HG03066 (cell line): ENCODE data around the gene LUZP1.

Experiments used
- ATAC-seq: cut with Tn5 transposase; IDR thresholded peaks from one replicate; pipeline ENCODE4 v1.9.1; 2021; ENCODE audit warnings: low read depth; ENCODE audit not compliant: unreplicated experiment

Gene LUZP1

DNA sequence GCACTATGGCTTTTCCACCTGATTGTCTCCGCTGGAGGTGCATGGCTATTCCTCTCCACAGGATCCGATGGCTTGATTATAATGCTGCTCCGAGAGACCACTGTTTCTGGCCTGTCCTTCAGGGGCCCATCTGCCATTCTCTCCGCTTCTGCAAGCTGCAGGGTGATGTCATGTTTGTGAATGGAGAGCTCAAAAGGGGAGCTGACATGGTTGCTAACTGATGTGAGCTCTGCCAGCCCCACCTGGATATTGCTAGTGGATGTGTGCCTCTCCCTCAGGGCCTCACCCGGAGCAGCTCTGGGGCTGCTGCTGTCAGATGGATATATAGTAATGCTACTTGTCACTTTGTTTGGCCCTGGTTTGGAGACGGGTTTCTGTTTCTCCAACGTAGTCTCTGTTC lies 77.1 kb downstream of the LUZP1 start:
- ATAC-seq: no peak

DNA sequence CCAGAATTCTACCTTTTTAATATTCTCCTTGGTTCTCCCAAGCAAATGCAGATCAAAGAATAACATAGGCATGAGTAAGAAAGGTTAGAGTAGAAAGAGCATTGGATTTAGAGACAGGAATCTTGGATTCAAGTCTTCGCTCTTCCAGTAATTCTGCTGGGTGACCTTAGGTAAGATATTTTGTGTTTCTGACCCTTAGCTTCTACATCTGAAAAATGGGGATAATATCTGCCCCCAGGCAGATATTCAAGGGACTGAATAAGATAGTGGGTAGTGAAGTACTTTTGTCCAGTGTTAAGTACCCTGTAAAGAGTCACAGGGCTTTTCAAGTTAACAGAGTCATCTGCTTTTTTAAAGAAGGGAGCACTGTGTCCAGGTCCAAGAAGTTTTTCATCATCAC lies 78.6 kb downstream of the LUZP1 start:
- no peak for ATAC-seq

DNA sequence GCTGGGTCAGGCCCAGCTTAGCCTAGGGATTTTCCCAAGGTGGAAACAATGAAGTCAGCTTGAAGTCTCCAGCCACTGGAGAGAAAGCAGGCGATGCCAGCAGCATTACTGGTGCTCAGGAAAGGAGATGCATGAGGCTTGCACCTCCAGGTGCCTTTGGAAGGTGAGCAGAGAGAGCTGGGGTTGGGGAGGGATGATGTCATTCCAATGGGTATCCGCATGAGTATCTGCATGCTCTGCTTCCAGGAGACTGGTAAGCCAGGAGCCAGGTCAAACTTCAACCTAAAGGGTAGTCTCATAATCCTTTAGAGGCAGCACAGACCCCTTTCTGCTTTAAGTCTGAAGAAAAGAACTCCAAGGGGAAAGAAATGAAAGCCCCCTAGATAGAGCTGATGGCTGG lies 80.6 kb downstream of the LUZP1 start:
- ATAC-seq: no peak

DNA sequence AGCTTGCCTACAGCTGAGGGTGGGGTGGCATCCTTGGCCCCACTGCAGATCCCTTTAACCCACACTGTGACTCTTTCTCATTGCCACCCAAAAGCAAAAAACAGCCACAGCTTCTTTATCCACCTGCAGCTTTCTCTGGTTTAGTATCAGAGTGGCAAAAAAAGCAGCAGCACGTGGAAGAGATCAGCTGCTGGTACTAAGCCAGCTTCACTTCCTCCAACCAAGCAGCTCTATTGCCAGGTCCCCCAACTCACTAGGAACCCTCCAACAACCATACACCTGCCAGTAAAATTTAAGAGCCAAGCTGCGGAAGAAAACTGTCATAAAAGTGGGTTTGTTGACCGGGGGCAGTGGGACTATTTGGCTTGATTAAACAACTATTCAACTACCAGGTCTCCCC lies 83.0 kb downstream of the LUZP1 start:
- no peak for ATAC-seq

DNA sequence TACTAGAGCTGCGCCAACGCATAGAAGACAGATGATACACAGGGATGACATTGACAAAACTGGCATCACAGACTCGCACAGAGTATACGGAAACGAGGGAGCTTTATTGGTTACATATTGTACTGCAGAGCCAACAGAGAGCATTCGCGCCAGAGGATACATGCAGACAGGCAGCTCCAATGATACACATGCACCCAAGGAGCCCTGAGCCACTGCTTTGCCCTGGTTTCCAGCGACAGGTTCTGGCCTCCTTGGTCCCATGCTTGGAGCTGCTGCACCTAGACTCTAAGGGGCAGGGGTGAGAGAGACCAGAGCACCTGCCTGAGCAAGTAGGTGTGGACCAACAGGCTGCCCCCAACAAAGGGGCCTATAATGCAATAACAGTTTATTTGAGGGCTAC lies 83.8 kb downstream of the LUZP1 start:
- no peak for ATAC-seq

DNA sequence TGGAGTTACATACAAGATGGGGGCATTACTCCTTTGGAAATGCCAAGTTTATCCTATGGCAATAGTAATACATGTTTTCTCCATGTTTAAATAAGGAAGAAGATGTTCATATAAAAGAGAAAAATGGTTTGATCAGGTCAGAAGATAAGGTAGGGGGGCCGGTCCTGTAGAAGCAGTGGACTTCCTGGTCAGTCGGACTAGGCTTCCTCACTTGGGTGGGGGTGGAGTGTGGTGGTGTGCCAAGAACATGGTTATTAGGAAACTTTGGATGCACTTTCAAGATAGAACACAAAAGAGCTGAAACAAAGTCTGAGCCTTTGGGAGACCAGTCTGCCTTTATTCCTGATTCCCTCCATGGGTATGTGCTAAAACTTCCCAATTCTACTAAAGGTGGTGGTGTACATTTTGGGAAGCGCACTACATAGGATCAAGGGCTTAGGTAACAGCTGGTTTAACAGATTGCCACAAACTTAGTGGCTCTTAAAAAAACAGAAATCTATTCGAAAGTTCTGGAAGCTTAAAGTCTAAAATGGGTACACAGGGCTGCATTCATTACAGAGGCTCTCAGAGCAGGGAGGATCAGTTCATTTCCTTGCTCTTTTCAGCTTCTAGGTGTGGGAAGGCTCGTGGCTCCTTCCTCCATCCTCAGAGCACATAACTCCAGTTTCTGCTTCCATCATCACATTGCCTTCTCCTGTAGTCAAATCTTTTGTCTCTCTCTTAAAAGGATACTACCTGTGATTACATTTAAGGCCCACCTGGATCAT lies 84.8 kb downstream of the LUZP1 start:
- no peak for ATAC-seq

DNA sequence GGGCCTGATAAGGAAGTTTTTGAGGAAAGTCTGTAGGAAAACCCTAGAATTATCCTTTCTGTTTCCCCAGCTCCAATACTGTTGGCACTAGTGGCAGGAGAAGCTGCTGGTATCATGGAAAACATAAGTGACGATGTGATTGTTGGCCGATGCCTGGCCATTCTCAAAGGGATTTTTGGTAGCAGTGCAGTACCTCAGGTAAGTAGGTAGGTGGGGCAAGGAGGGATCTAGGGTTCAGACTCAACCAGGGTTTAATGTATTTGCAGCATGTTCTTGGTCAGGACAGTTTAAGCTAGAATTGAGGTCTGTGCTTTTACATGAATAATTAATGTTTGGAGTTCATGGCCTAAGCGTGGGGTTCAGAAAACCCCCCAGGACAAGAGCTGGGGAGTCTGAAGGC lies 87.3 kb downstream of the LUZP1 start:
- no peak for ATAC-seq

DNA sequence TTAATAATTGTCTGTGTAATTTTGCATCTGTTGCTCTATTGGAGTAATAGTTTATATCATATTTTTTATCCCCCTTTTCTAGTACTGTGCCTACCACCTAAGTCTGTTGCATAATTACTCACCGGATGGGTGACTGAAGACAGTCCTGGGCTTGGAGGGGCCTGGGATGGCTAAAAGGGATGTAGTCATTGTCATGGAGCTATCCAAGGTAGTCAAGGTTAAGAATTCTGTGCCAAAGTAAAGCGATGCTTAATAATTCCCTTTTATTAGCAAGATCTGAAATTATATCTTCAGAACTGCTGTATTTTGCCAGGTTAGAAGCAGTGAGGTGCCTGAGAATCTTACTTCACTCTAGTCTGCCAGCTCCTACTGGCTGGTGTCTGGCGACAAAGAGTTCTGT lies 87.8 kb downstream of the LUZP1 start:
- no peak for ATAC-seq

DNA sequence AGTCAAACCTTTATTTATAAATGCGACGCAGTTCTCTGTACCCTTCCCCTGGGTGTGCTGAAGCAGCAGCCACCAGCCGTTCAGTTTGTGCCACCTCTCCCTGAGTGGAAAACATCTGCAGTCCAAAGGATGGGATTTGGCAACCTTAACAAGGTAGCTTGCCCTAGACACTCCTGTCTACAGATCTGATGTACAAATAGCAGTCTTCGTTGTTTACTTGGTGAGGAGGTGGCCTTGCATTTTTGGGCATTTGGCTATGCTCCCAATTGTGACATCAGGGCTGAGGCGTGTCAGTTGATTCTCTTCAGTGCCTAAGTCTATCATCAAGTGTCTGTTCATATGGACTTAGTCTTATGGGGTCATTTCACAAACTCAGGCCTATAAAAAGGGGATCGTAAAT lies 89.6 kb downstream of the LUZP1 start:
- no peak for ATAC-seq

DNA sequence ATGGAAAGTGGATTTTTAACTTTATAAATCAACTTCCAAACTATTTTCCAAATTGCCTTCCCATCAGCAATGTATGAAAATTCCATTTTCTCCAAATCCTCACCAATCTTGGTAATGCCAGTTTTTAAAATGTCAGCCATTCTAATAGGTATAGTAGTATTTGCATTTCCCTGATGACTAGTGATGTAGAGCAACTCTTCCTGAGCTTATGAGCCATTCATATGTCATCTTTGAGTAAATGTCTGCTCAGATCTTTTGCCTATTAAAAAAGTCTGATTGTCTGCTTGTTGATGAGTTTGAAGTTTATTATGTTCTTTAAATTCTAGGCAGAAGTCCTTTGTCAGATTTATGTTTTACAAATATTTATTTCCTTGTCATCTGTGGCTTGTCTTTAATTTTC lies 94.6 kb downstream of the LUZP1 start:
- ATAC-seq: no peak

DNA sequence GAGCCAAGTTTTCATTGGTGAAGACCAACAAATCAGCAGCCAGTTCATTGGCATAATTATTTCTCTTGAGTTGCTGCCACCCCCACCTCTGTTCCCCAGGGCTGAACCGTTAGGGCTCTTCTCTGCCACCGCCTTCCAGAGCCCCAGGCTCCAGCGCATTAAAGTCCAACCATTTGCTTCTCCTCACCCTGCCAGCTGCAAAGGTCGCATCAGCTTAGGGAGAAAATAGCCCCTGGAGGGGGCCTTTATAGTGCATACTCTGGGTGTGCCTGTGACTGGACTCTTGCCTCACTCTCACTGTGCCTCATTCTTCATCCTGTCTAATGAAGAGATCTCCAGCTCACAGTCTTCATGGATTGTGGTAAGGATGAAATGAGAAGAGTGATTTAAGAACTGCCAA lies 99.0 kb downstream of the LUZP1 start:
- no peak for ATAC-seq

DNA sequence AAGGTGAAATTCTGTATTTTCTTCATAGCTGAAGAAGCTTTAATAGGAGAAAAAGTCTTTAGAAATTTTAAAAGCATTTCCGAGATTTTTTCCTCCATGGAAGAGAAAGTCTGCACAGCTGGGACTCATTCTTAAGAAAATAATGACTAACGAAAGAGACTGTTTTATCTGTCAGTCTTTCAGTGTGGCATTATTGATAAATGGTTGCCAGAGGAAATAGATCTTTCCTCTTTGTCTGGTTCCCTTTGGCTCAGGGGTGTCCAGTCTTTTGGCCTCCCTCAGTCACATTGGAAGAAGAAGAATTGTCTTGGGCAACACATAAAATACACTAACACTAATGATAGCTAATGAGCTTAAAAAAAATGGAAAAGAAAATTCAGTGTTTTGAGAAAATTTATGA lies 99.5 kb downstream of the LUZP1 start:
- no peak for ATAC-seq

DNA sequence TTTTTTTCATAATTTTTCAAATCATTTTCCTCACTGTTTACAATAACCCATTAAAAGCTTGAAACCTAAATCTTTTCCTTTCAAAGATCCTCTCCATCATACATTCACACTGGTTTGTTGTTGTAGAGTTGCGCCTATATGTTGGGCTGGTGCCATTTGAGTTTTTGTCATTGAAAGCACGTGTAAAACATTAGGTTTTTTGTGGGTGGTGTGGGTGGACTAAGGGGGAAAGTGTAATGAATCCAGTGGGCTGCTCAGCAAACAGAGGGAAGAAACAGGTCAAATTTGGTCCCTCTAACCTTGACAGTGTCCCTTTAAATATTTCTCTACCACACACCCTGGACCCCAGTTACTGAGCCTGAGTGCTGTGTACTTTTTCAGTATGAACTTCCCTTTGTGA lies 102.6 kb downstream of the LUZP1 start:
- ATAC-seq: no peak

DNA sequence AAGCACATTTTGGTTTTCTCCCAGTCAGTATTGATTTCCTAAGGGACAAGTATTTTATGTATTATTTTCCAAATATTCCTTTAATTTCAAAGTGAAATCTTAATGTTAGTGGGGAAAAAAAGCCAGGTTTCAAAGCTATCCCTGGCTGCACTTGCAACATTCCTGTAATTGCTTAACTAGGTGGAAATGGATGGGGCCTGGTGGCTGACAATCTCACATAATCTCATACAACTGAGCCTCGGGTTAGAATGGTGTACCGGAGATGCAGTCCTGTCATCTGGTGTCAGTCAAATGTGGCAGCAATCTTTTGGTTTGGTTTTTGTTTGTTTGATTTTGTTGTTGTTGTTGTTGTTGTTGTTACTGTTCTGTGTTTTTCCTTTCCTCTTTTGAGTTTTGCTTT lies 103.3 kb downstream of the LUZP1 start:
- ATAC-seq: no peak

DNA sequence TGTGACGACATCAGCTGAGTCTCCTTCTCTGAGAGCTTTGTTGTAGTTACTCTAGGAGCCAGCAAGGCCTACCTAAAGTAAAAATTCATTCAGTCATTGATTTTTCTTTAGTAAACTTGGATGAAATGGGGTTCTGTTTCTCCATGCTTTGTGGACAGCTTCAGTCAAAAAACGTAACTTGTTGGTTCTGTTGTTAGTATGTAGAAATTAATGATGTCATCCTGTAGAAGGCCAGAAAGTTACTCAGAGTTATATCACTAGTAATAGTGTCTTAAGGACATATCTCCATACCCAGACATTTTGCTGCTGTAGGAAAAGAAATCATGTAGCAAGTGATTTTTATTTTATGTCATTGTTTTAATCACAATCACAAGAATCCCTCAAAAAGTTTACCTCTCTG lies 106.4 kb downstream of the LUZP1 start:
- ATAC-seq: no peak

DNA sequence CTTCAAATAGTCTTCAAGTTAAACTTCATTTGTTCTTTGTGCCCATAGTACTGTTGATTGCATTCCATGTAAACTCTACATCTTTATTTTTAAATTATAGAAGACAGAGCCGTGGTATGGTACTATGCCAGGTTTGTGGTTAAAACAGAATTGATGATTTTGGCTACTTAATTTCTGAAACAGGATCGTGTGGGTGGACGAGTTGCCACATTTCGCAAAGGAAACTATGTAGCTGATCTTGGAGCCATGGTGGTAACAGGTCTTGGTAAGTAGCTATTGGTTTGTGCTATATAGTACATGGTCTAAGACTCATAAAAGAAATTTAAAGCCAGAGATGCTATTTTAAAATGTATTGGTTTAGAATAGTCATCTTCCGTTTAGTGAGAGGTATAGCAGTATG lies 111.4 kb downstream of the LUZP1 start:
- ATAC-seq: no peak

DNA sequence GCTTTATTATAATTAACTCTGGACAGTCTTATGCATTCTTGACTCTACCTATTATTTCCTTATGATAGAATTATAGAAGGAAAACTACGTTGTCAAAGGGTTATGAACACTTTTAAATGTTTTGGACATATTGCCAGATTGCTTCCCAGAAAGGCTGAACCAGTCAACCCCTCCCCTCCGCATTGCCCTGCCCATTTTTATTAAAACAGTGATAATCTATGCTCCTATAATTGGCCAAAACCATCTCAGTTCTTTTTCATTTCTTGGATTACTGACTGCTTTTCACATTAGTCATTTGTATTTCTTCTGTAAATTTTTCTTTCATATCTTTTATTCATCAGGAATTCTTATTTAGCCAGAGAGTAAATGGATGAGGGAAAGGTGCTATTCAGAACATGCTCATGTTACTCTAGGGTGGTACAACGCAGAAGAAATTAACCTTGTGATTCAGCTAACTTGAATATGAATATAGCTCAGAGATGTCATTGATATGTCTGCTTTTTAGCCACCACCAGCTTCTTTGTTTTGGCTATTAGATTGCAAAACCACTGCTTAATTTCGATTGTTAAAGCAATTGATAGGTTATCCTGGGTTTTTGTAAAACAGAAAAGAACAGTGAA lies 117.3 kb downstream of the LUZP1 start:
- no peak for ATAC-seq

DNA sequence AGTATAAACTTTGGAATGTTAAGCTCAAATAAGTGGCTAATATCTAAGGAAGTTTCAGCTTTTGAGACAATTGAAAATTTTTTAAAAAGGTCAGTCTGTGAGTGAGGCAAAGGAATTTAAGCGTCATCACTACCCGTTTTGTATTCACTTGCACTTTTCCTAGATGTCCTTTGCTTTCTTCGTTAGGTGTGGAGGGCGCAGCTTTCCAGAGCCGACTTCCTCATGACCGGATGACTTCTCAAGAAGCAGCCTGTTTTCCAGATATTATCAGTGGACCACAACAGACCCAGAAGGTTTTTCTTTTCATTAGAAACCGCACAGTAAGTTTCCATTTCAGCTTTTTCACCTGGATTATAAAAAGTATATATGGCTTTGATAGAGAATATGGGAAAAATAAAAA lies 118.5 kb downstream of the LUZP1 start:
- ATAC-seq: no peak

DNA sequence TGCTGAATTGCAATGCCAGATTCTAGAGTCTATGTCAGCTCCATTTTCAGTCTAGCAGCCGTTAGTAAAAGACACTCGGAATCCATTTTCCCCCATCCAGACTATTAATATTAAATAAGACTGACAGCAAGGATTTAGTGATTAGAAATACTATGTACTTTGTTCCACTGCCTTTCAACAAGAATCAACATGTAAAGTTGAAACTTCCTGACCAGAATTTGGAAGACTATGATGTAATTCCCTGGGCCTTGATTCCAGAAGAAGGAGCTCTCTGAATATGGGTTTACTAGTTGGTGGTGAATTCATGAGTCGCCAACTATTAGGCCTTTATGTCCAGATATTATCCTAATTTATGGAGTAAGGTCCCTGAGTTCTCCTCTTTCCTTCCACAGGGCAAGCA lies 124.6 kb downstream of the LUZP1 start:
- no peak for ATAC-seq

DNA sequence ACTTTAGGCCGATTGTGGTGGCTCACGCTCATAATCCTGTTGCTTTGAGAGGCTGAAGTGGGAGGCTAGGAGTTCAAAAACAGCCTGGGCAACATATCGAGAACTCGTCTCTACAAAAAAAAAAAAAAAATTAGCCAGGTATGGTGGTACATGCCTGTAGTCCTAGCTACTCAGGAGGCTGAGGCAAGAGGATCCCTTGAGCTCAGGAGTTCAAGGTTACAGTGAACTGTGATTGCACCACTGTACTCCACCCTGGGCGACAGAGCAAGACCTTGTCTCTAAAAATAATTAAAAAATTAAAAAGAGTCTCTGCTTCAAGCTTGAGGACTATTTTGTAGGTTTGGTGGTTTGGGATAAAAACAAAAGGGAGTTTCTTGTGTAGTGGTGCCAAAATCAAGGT lies 128.1 kb downstream of the LUZP1 start:
- no peak for ATAC-seq

DNA sequence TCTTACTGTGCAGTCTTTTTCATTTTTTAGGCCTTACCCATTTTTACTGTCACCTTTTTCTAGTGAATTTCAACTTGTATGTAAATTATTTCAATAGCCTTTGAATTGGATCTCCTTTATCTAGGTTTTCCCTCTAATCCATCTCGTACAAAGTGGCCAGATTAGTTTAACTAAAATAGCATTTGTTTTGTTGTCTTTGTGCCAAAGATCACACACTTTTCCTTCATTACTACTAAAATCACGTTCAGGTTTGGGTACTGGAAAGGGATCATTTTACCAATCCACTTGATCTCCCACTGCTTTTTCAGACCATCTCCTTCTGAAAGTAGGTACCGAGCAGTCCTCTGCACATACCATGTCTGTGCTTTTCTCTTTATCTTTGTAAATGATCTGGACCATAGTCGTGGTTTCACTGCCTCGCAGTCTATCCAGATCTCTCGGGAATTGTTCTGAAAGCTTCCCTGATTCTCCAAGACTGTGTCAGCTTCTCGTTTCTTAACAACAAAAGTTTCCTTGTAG lies 129.3 kb downstream of the LUZP1 start:
- no peak for ATAC-seq

DNA sequence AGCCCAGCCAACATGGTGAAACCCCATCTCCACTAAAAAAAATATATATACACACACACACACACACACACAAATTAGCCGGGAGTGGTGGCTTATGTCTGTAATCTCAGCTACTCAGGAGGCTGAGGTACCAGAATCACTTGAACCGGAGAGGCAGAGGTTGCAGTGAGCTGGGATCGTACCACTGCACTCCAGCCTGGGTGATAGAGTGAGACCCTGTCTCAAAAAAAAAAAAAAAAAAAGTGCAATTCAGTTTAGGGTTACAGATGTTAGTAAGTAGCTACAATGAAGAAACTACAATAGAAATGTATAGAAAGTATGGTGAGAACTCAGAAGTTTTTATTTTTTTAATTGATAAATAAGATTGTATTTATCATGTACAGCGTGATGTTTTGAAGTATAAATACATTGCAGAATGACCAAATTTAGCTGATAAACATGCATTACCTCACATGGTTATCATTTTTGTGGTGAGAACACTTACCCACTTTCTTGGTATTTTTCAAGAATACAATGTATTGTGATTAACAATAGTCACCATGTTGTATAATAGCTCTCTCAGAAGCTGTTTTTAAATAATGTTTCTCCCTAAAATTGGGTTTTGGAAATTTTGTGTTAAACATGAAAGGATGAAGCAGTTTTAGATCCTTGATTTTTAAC lies 131.4 kb downstream of the LUZP1 start:
- no peak for ATAC-seq
